Karpas-422 (cell line): ENCODE data around the gene OR7G3. TPM values are rescaled to one million over a fixed set of nuclear protein-coding genes. Genes with fewer than 3 reads are reported as not detected.

Source experiments
- DNase-seq: peaks from one replicate; pipeline ENCODE4 v3.0.0-alpha.2; 2015
- H2AFZ ChIP-seq: fragments of 200-600 bp; sonication (generic); 2 replicates; pipeline ENCODE4 v1.6.1; 2014; ENCODE audit warnings: antibody characterized with exemption, low read length, mixed read lengths
- H3K27ac ChIP-seq: fragments of 200-600 bp; sonication (generic); 2 replicates; pipeline ENCODE4 v1.5.1; 2014; ENCODE audit warnings: mild to moderate bottlenecking, low read length, moderate library complexity
- H3K27me3 ChIP-seq: fragments of 200-600 bp; sonication (generic); 2 replicates; pipeline ENCODE4 v1.6.1; 2014; ENCODE audit warnings: low read length, mixed read lengths
- H3K36me3 ChIP-seq: fragments of 200-600 bp; sonication (generic); 2 replicates; pipeline ENCODE4 v1.6.1; 2014; ENCODE audit warnings: low read length, mixed read lengths; ENCODE audit not compliant: insufficient read depth
- H3K4me1 ChIP-seq: fragments of 200-600 bp; sonication (generic); 2 replicates; pipeline ENCODE4 v1.6.1; 2014; ENCODE audit warnings: mild to moderate bottlenecking, low read length, mixed read lengths
- H3K4me2 ChIP-seq: fragments of 200-600 bp; sonication (generic); 2 replicates; pipeline ENCODE4 v1.6.1; 2014; ENCODE audit warnings: low read length, low read depth, mild to moderate bottlenecking; ENCODE audit not compliant: poor library complexity, severe bottlenecking
- H3K4me3 ChIP-seq: fragments of 200-600 bp; sonication (generic); 2 replicates; pipeline ENCODE4 v1.5.1; 2014; ENCODE audit warnings: mild to moderate bottlenecking, antibody characterized with exemption, low read length, mixed read lengths
- H3K79me2 ChIP-seq: fragments of 200-600 bp; sonication (generic); 2 replicates; pipeline ENCODE4 v1.6.1; 2014; ENCODE audit warnings: mild to moderate bottlenecking, low read length, mixed read lengths
- H3K9ac ChIP-seq: fragments of 200-600 bp; sonication (generic); 2 replicates; pipeline ENCODE4 v1.6.0; 2014; ENCODE audit warnings: low read length
- H3K9me2 ChIP-seq: fragments of 200-600 bp; sonication (generic), shearing (Covaris generic); replicated peaks from 2 replicates; pipeline ENCODE4 v1.6.0; 2014; ENCODE audit warnings: mild to moderate bottlenecking, low read length, moderate library complexity; ENCODE audit not compliant: insufficient read depth
- H3K9me3 ChIP-seq: fragments of 300-700, 200-600 bp; sonication (generic); 2 replicates; pipeline ENCODE4 v1.6.1; 2014; ENCODE audit warnings: low read length, mixed read lengths
- H4K20me1 ChIP-seq: fragments of 200-600 bp; sonication (generic); 2 replicates; pipeline ENCODE4 v1.6.1; 2014; ENCODE audit warnings: mild to moderate bottlenecking, antibody characterized with exemption, low read length, low read depth; ENCODE audit not compliant: insufficient read depth
- small RNA-seq: library from RNA; depleted of rRNA; stranded (forward); fragments of <200 nt; gene quantifications from one replicate; pipeline ENCODE3, GENCODE V24; 2014
- total RNA-seq: library from RNA; depleted of rRNA; stranded (reverse); fragments of >200 nt; shearing (Covaris generic); gene quantifications from 2 replicates; pipeline ENCODE4 v1.2.3, GENCODE V29; 2014; ENCODE audit warnings: low replicate concordance; rRNA removed

Gene OR7G3
- total RNA-seq, 1 experiment from 2014 or later = not detected

- Histone ChIP-seq H2AFZ (no peak within 1 kb of the TSS), H3K79me2 (no peaks in the 10 kb centered on the region), H3K9me3 (no peaks in the 10 kb centered on the region), H3K9ac (no peak within 1 kb of the TSS), H3K36me3 (no peaks in the 10 kb centered on the region), H3K4me2 (no peak within 1 kb of the TSS), H3K27me3 (no peaks in the 10 kb centered on the region), H3K9me2 (no peaks in the 10 kb centered on the region), H3K27ac (no peak within 1 kb of the TSS), H4K20me1 (no peaks in the 10 kb centered on the region), H3K4me1 (no peaks in the 10 kb centered on the region), H3K4me3 (no peak within 1 kb of the TSS)
- no peak for DNase-seq
These were observed 40.0 kb downstream of the OR7G3 start, which contains the start of gene OR1M1 for GRCh38 chr19:9086761-9087160. Gene OR1M1, plus strand, starts transcription at chr19:9087061. Its CDS starts 6,184 bp downstream, at chr19:9093245.

GRCh38 chr19:9078651-9079050 lies 48.1 kb downstream of the OR7G3 start:
- H3K4me2 ChIP-seq = no peak overlapping the region

GRCh38 chr19:9076901-9077300 lies 49.8 kb downstream of the OR7G3 start:
- Histone ChIP-seq H3K27ac (no peak overlapping the region), H3K9ac (no peak overlapping the region), H3K27me3 (no peaks in the 10 kb centered on the region), H4K20me1 (no peaks in the 10 kb centered on the region), H3K9me2 (no peaks in the 10 kb centered on the region), H3K4me1 (no peaks in the 10 kb centered on the region), H2AFZ (no peak overlapping the region), H3K9me3 (no peaks in the 10 kb centered on the region), H3K4me2 (no peak overlapping the region), H3K36me3 (no peaks in the 10 kb centered on the region), H3K79me2 (no peaks in the 10 kb centered on the region), H3K4me3 (no peak overlapping the region)
- DNase-seq = no peak

More at GRCh38 chr19:9078651-9079050, 48.1 kb downstream of the OR7G3 start:
- no peak overlapping the region for H3K27ac ChIP-seq
- no peak overlapping the region for H2AFZ ChIP-seq
- H3K9ac ChIP-seq = no peak overlapping the region
- H3K79me2 ChIP-seq = no peaks in the 10 kb centered on the region
- H3K4me1 ChIP-seq = no peaks in the 10 kb centered on the region
- no peak for DNase-seq
- H3K27me3 ChIP-seq = no peaks in the 10 kb centered on the region
- no peaks in the 10 kb centered on the region for H4K20me1 ChIP-seq
- H3K9me2 ChIP-seq = no peaks in the 10 kb centered on the region
- no peaks in the 10 kb centered on the region for H3K9me3 ChIP-seq
- no peak overlapping the region for H3K4me3 ChIP-seq
- no peaks in the 10 kb centered on the region for H3K36me3 ChIP-seq

Small RNA genes within 50 kb of the gene (small RNA-seq; reads per million reads assigned to genes)
- not detected for gene OR1M4P

Other genes starting within 250 kb of the OR7G3 start
- gene MUC16, start 116.5 kb downstream of the OR7G3 start, total RNA-seq = not detected in 2 replicates
- gene OR1M1, start 39.9 kb downstream of the OR7G3 start, total RNA-seq = not detected in 2 replicates
- not detected in 2 replicates for gene OR7G2, start 19.5 kb downstream of the OR7G3 start, total RNA-seq
- not detected in 2 replicates for gene OR7G1, start 11.2 kb downstream of the OR7G3 start, total RNA-seq
- 26.6 and 48.1 TPM in 2 replicates for gene ZNF317, start 13.4 kb upstream of the OR7G3 start, total RNA-seq
- not detected in 2 replicates for gene OR7D2, start 52.0 kb upstream of the OR7G3 start, total RNA-seq
- not detected in 2 replicates for gene OR7D4, start 92.6 kb upstream of the OR7G3 start, total RNA-seq
- not detected in 2 replicates for gene OR7E24, start 124.0 kb upstream of the OR7G3 start, total RNA-seq
- 6.9 and 14.4 TPM in 2 replicates for gene ZNF699, start 182.9 kb upstream of the OR7G3 start, total RNA-seq
- 8.4 and 42.2 TPM in 2 replicates for gene ZNF559, start 197.2 kb upstream of the OR7G3 start, total RNA-seq
- gene ZNF177, start 236.1 kb upstream of the OR7G3 start, total RNA-seq = 2.5 and 5.0 TPM in 2 replicates